IMR-90 (cell line): ENCODE measurements around the gene CDO1. TPM values are rescaled to one million over a fixed set of nuclear protein-coding genes. Genes with fewer than 3 reads are reported as not detected.

Experiments used
- ATAC-seq: fragments of 200-7000 bp; cut with Tn5 transposase; 2 replicates; pipeline ENCODE4 v1.9.1; 2020; ENCODE audit warnings: low read depth, mild to moderate bottlenecking, moderate library complexity
- BruUV-seq: library from RNA; stranded (reverse); fragments of 400-500 nt; replicated peaks from 2 replicates; lab custom pipeline; 2021; lab: Mats Ljungman, UMichigan
- CTCF ChIA-PET: fragments of 300-600 bp; formaldehyde crosslinking; extraction: SDS; loops from one replicate; lab custom pipeline; 2021; ENCODE audit warnings: antibody characterized with exemption; lab: Yijun Ruan, JAX
- POLR2A ChIA-PET: fragments of 300-600 bp; sonication (Branson Sonifier 250); formaldehyde crosslinking; loops from one replicate; lab custom pipeline; 2022; ENCODE audit warnings: antibody characterized with exemption; ENCODE audit not compliant: unreplicated experiment; lab: Charles Lee
- DNase-seq: peaks from one replicate; pipeline ENCODE4 v3.0.0; 2013
- H2AFZ ChIP-seq: replicated peaks from 2 replicates; pipeline ENCODE3; 2013; ENCODE audit warnings: low read length, mild to moderate bottlenecking; ENCODE audit not compliant: poor library complexity
- H2AK5ac ChIP-seq: 2 replicates; pipeline ENCODE4 v1.6.1; 2013; ENCODE audit warnings: low read depth, low read length, inconsistent platforms
- H2AK9ac ChIP-seq: replicated peaks from 2 replicates; pipeline ENCODE3; 2013; ENCODE audit warnings: mild to moderate bottlenecking, low read depth, low read length, moderate library complexity; ENCODE audit not compliant: poor library complexity
- H2BK120ac ChIP-seq: 2 replicates; pipeline ENCODE4 v1.6.1; 2013; ENCODE audit warnings: low read depth, low read length, inconsistent platforms
- H2BK15ac ChIP-seq: 3 replicates; pipeline ENCODE4 v1.6.1; 2013; ENCODE audit warnings: low read depth, low read length, inconsistent platforms
- H2BK20ac ChIP-seq: 2 replicates; pipeline ENCODE4 v1.6.1; 2013; ENCODE audit warnings: low read depth, mild to moderate bottlenecking, inconsistent platforms, low read length, moderate library complexity
- H2BK5ac ChIP-seq: 2 replicates; pipeline ENCODE4 v1.6.1; 2013; ENCODE audit warnings: mild to moderate bottlenecking, low read depth, low read length, inconsistent platforms; ENCODE audit not compliant: poor library complexity, severe bottlenecking
- H3K14ac ChIP-seq: replicated peaks from 2 replicates; pipeline ENCODE4 v1.6.1; 2013; ENCODE audit warnings: low read depth, low read length, inconsistent platforms
- H3K18ac ChIP-seq: 2 replicates; pipeline ENCODE4 v1.6.1; 2013; ENCODE audit warnings: low read depth, low read length, control low read depth
- H3K23ac ChIP-seq: 2 replicates; pipeline ENCODE4 v1.6.1; 2013; ENCODE audit warnings: low read depth, low read length, inconsistent platforms
- H3K27ac ChIP-seq: 2 replicates; pipeline ENCODE4 v1.5.1; 2013; ENCODE audit warnings: mild to moderate bottlenecking, control low read depth, low read length; ENCODE audit not compliant: insufficient read depth
- H3K27me3 ChIP-seq: 2 replicates; pipeline ENCODE4 v1.6.1; 2013; ENCODE audit warnings: low read length; ENCODE audit not compliant: control insufficient read depth, insufficient read depth
- H3K36me3 ChIP-seq: 2 replicates; pipeline ENCODE4 v1.6.1; 2013; ENCODE audit warnings: low read length, mixed read lengths; ENCODE audit not compliant: control insufficient read depth, insufficient read depth
- H3K4ac ChIP-seq: 2 replicates; pipeline ENCODE4 v1.6.1; 2013; ENCODE audit warnings: low read depth, low read length, inconsistent platforms
- H3K4me1 ChIP-seq: 2 replicates; pipeline ENCODE4 v1.6.1; 2013; ENCODE audit warnings: low read length, mixed read lengths; ENCODE audit not compliant: control insufficient read depth, insufficient read depth
- H3K4me2 ChIP-seq: 2 replicates; pipeline ENCODE4 v1.6.1; 2013; ENCODE audit warnings: low read depth, mild to moderate bottlenecking, control low read depth, low read length, moderate library complexity
- H3K4me3 ChIP-seq: 2 replicates; pipeline ENCODE4 v1.5.1; 2013; ENCODE audit warnings: low read depth, mild to moderate bottlenecking, control low read depth, low read length, moderate library complexity; ENCODE audit not compliant: insufficient read depth
- H3K56ac ChIP-seq: 2 replicates; pipeline ENCODE4 v1.6.1; 2013; ENCODE audit warnings: low read length, inconsistent platforms; ENCODE audit not compliant: insufficient read depth; ENCODE audit errors: extremely low read depth
- H3K79me1 ChIP-seq, 2 experiments: 2 replicates each; pipeline ENCODE4 v1.6.1; 2013; ENCODE audit warnings: low read length in 2 of 2, inconsistent platforms in 1 of 2, low read depth in 1 of 2
- H3K9ac ChIP-seq: 2 replicates; pipeline ENCODE4 v1.6.1; 2013; ENCODE audit warnings: low read depth, low read length, control low read depth
- H3K9me1 ChIP-seq: 2 replicates; pipeline ENCODE4 v1.6.1; 2013; ENCODE audit warnings: low read length, inconsistent platforms; ENCODE audit not compliant: insufficient read depth
- H3K9me3 ChIP-seq: 2 replicates; pipeline ENCODE4 v1.6.1; 2013; ENCODE audit warnings: low read length; ENCODE audit not compliant: control insufficient read depth, insufficient read depth
- H4K20me1 ChIP-seq: 2 replicates; pipeline ENCODE4 v1.6.1; 2013; ENCODE audit warnings: low read length, inconsistent platforms; ENCODE audit not compliant: insufficient read depth
- H4K5ac ChIP-seq: 2 replicates; pipeline ENCODE4 v1.6.1; 2013; ENCODE audit warnings: mild to moderate bottlenecking, low read depth, low read length, control low read depth
- H4K8ac ChIP-seq, 2 experiments: 2 replicates each; pipeline ENCODE4 v1.6.1; 2013; ENCODE audit warnings: low read depth in 2 of 2, low read length in 2 of 2, control low read depth in 1 of 2, inconsistent platforms in 1 of 2
- H4K91ac ChIP-seq: 2 replicates; pipeline ENCODE4 v1.6.1; 2013; ENCODE audit warnings: low read depth, low read length, inconsistent platforms; ENCODE audit not compliant: insufficient read depth
- BHLHE40 ChIP-seq: fragments of 150-350 bp; IDR thresholded peaks from 2 replicates; pipeline ENCODE4 v1.6.1; 2016; ENCODE audit warnings: mild to moderate bottlenecking, low read depth, low read length
- CEBPB ChIP-seq: IDR thresholded peaks from 2 replicates; pipeline ENCODE4 v1.6.1; 2012; ENCODE audit warnings: low read depth, low read length, improper control_type of control experiment
- ELK1 ChIP-seq: fragments of 150-350 bp; IDR thresholded peaks from 2 replicates; pipeline ENCODE4 v1.6.1; 2016; ENCODE audit warnings: low read depth, mild to moderate bottlenecking, low read length, moderate library complexity, borderline replicate concordance
- FOS ChIP-seq: fragments of 150-350 bp; IDR thresholded peaks from 2 replicates; pipeline ENCODE4 v1.6.1; 2016; ENCODE audit warnings: low read depth, low read length
- MAFK ChIP-seq: IDR thresholded peaks from 2 replicates; pipeline ENCODE4 v1.6.1; 2012; ENCODE audit warnings: low read depth, low read length, improper control_type of control experiment
- MAZ ChIP-seq: IDR thresholded peaks from 2 replicates; pipeline ENCODE4 v1.6.1; 2012; ENCODE audit warnings: low read depth, mild to moderate bottlenecking, low read length, improper control_type of control experiment, moderate library complexity, borderline replicate concordance
- RAD21 ChIP-seq: IDR thresholded peaks from 2 replicates; pipeline ENCODE4 v1.6.1; 2012; ENCODE audit warnings: low read length, improper control_type of control experiment
- RCOR1 ChIP-seq: IDR thresholded peaks from 2 replicates; pipeline ENCODE4 v1.6.1; 2012; ENCODE audit warnings: mild to moderate bottlenecking, low read length, improper control_type of control experiment; ENCODE audit not compliant: insufficient replicate concordance
- RFX5 ChIP-seq: IDR thresholded peaks from 2 replicates; pipeline ENCODE4 v1.8.0; 2012; ENCODE audit warnings: low read depth, mild to moderate bottlenecking, low read length, moderate library complexity
- SMC3 ChIP-seq: fragments of 150-350 bp; IDR thresholded peaks from 2 replicates; pipeline ENCODE4 v1.6.1; 2016; ENCODE audit warnings: low read depth, mild to moderate bottlenecking, antibody characterized with exemption, low read length, moderate library complexity
- USF2 ChIP-seq: fragments of 150-350 bp; IDR thresholded peaks from 2 replicates; pipeline ENCODE4 v1.6.1; 2017; ENCODE audit warnings: mild to moderate bottlenecking, antibody characterized with exemption, low read length, low read depth
- WGBS, 2 experiments: methylation state at CpG; one replicate each; pipeline versions ENCODE4 v1.1.5 to v1.1.7; 2013; ENCODE audit warnings: missing lambda C conversion rate in 2 of 2; ENCODE audit not compliant: insufficient read length in 1 of 2; ENCODE audit errors: extremely low coverage in 2 of 2; 5-methylcytosine and 5-hydroxymethylcytosine counted together
- dilution Hi-C: fragments of 300-500 bp; cut with HindIII; formaldehyde crosslinking; loops from one replicate; pipeline ENCODE4 v1.14.3; 2018; ENCODE audit warnings: low sequenced_read_pairs; ENCODE audit not compliant: unreplicated experiment
- in situ Hi-C: fragments of 300-500 bp; cut with MboI; formaldehyde crosslinking; loops from 3 replicates; pipeline ENCODE4 v1.14.3; 2019; ENCODE audit warnings: low sequenced_read_pairs, inconsistent platforms, mixed read lengths
- intact Hi-C: fragments of 100-400 bp; cut with micrococcal nuclease; formaldehyde crosslinking; loops from 2 replicates; pipeline ENCODE4 v1.10.0; 2022
- polyA plus RNA-seq, 3 experiments: library from polyadenylated mRNA; depleted of rRNA; stranded (reverse); fragments of >200 nt; gene quantifications; 2 replicates each; pipeline ENCODE4 v1.2.3, GENCODE V29; 2012; ENCODE audit warnings: low replicate concordance in 1 of 3
- total RNA-seq: library from RNA; depleted of rRNA; stranded (reverse); fragments of >200 nt; gene quantifications from 2 replicates; pipeline ENCODE4 v1.2.3, GENCODE V29; 2012
- TF ChIP-seq, protein P1 (sequence below): conservative IDR thresholded peaks from 2 replicates; pipeline ENCODE4 v1.5.1; 2012; ENCODE audit warnings: mild to moderate bottlenecking, low read depth, low read length, improper control_type of control experiment

Gene CDO1
- total and polyA plus RNA-seq, 2 of the 4 experiments (the other 2 are of a cell fraction): 4.8 to 8.6 TPM

GRCh38 chr5:115801984-115802383 is 14.5 kb downstream of the CDO1 start:
- H3K9me1 ChIP-seq: no peaks in the 10 kb centered on the region; the same call in 1 of the 2 replicates
- WGBS, 2 experiments: no CpG with 5 or more reads among the region's 1 CpG
- POLR2A ChIA-PET: no interaction called here

More at GRCh38 chr5:115801984-115802383, 14.5 kb downstream of the CDO1 start:
- Histone ChIP-seq H3K4me3 (no peak overlapping the region), H4K20me1 (no peaks in the 10 kb centered on the region), H4K5ac (no peak overlapping the region), H3K9ac (no peak overlapping the region), H2AFZ (no peak overlapping the region), H3K27me3 (no peaks in the 10 kb centered on the region), H4K8ac (no peak overlapping the region), H3K14ac (no peak overlapping the region), H3K18ac (no peak overlapping the region), H3K4ac (no peak overlapping the region), H2AK5ac (no peak overlapping the region), H2BK20ac (no peak overlapping the region), H2BK15ac (no peak overlapping the region), H3K23ac (no peak overlapping the region), H3K9me3 (no peaks in the 10 kb centered on the region), H3K4me2 (no peak overlapping the region), H3K36me3 (no peaks in the 10 kb centered on the region), H3K27ac (no peak overlapping the region), H3K4me1 (no peaks in the 10 kb centered on the region), H2BK120ac (no peak overlapping the region), H3K56ac (no peak overlapping the region), H3K79me1 (no peaks in the 10 kb centered on the region), H2AK9ac (no peak overlapping the region), H4K91ac (no peak overlapping the region), H2BK5ac (no peak overlapping the region)
- TF ChIP-seq FOS (no peak), ELK1 (no peak), CEBPB (no peak), USF2 (no peak), MAFK (no peak), MAZ (no peak), RAD21 (no peak), RFX5 (no peak), RCOR1 (no peak), SMC3 (no peak), BHLHE40 (no peak)
- TF ChIP-seq, protein P1, sequence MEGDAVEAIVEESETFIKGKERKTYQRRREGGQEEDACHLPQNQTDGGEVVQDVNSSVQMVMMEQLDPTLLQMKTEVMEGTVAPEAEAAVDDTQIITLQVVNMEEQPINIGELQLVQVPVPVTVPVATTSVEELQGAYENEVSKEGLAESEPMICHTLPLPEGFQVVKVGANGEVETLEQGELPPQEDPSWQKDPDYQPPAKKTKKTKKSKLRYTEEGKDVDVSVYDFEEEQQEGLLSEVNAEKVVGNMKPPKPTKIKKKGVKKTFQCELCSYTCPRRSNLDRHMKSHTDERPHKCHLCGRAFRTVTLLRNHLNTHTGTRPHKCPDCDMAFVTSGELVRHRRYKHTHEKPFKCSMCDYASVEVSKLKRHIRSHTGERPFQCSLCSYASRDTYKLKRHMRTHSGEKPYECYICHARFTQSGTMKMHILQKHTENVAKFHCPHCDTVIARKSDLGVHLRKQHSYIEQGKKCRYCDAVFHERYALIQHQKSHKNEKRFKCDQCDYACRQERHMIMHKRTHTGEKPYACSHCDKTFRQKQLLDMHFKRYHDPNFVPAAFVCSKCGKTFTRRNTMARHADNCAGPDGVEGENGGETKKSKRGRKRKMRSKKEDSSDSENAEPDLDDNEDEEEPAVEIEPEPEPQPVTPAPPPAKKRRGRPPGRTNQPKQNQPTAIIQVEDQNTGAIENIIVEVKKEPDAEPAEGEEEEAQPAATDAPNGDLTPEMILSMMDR: no peak
- ATAC-seq: no peak
- intact Hi-C loops (no loop called here), dilution Hi-C loops (no loop called here), in situ Hi-C loops (no loop called here)
- no peak for DNase-seq
- BruUV-seq: no TSS peak
- CTCF ChIA-PET: no interaction called here
